ENCODE data around the gene PGRMC1.

DNA sequence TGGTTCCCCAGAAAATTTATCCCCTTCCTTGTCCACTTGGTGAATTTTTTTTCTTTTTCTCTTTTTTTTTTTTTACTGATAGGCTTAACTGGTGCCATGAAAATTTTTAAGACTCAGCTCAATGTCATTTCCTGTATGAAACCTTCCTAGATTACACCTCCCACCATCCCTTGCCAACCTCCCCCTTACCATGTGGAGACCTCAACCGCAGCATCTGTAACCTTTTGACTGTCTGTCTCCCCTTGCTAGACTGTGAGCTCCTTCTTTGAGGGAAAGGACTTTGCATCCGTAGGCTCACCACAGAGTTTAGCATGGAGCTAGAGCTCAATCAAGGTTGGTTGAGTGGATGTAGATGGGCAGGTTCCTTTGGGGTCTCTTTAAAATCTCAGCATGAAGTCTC, 5.2 kb upstream of the PGRMC1 start:
- no peak for TF ChIP-seq POLR2A (IDR thresholded peaks at IDR 0.05)
- TF ChIP-seq, protein P1, sequence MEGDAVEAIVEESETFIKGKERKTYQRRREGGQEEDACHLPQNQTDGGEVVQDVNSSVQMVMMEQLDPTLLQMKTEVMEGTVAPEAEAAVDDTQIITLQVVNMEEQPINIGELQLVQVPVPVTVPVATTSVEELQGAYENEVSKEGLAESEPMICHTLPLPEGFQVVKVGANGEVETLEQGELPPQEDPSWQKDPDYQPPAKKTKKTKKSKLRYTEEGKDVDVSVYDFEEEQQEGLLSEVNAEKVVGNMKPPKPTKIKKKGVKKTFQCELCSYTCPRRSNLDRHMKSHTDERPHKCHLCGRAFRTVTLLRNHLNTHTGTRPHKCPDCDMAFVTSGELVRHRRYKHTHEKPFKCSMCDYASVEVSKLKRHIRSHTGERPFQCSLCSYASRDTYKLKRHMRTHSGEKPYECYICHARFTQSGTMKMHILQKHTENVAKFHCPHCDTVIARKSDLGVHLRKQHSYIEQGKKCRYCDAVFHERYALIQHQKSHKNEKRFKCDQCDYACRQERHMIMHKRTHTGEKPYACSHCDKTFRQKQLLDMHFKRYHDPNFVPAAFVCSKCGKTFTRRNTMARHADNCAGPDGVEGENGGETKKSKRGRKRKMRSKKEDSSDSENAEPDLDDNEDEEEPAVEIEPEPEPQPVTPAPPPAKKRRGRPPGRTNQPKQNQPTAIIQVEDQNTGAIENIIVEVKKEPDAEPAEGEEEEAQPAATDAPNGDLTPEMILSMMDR (IDR thresholded peaks at IDR 0.05), result no peak

Measured in vagina (tissue), 2 donors.